GM19035 (cell line): Measurements from ENCODE around the gene GAS2L1.

Experiments used
- ATAC-seq: cut with Tn5 transposase; IDR thresholded peaks from one replicate; pipeline ENCODE4 v1.9.1; 2021; ENCODE audit not compliant: unreplicated experiment

The GAS2L1 gene

DNA sequence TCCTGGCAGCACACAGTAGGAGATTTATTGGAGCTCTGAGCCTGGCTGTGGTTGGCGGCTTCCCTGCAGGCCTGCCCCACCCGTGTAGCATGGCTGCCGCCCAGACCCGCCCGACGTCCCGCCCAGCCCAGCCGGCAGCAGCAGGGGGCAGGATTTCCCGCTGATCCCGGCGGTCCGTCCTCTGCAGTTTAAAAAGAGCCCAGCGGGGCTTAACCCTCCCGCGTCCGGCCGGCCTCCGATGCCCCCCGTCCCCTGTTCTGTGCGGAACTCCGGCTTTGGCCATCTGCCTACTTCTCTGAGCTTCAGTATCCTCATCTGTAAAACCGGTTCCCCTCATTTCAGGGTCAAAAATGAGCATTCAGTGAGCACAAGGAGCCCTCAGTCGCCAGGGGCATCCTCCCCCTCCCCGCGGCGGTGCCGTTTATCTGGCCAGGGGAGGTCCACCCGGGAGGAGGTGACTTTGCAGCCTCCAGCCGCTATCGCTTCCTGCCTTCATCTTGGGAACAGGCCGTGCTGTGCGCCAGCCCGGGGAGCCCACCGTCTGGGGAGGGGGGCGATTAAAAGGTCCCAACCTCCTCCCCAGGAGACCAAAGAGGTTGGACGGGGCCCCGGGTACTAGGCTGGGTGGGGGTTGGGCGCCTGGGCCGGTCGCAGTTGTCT is at the start of gene GAS2L1:
GAS2L1 (plus strand) TSS at position 476 of the 660 bp plus-strand sequence. CDS start 1,456 bp downstream, outside the sequence.
- ATAC-seq = no peak

DNA sequence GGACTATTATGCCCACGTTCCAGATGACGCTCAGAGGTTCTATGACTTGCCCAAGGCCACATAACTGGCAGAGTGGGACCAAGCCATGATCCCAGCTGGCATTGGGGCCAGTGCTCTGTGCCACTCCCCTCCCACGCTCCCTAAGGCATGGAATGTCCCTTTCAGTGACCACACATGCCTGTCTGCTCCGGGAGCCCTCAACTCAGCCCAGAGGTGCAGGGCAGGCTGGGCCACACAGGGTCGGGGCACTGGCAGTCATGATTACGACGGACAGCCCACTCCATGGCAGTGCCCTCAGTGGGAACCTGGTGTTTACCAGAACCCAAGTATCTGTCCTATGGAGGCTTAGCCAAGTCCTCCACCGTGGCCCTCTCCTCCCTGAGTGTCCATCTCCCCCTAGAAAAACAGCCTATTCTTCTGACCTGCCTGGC is 48.7 kb upstream of the GAS2L1 start:
- no peak for ATAC-seq

DNA sequence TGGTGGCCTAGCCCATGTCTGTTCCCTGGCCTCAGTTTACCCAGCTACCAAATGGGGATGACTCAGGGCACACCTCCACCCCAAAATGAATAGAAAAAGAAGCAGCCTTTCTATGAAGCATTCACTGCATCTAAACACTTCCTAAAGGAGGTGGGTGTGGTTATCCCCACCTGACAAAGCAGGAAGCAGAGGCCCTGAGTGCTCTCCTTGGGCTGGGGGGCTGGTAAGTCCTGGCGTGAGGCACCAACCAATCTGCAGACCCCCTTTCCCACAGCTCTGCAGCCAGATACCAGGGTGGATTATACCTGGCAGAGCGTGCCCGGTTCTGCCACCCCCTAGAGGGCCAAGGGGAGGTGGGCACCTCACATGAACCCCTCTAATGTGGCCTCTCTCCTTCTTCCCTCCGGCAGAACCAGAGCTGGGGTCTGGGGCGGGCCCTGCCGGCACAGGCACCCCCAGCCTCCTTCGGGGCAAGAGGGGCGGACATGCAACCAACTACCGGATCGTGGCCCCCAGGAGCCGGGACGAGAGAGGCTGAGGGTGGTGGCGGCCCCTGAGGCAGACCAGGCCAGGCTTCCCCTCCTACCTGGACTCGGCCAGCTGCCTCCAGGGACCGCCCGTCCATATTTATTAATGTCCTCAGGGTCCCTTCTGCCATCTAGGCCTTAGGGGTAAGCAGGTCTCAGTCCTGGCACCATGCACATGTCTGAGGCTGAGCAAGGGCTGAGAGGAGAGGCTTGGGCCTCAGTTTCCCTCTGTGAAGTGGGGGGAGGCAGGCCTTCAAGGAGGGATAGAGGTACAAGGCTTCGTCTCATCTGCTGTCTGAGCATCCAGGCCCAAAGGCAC is 47.8 kb upstream of the GAS2L1 start:
- no peak for ATAC-seq

DNA sequence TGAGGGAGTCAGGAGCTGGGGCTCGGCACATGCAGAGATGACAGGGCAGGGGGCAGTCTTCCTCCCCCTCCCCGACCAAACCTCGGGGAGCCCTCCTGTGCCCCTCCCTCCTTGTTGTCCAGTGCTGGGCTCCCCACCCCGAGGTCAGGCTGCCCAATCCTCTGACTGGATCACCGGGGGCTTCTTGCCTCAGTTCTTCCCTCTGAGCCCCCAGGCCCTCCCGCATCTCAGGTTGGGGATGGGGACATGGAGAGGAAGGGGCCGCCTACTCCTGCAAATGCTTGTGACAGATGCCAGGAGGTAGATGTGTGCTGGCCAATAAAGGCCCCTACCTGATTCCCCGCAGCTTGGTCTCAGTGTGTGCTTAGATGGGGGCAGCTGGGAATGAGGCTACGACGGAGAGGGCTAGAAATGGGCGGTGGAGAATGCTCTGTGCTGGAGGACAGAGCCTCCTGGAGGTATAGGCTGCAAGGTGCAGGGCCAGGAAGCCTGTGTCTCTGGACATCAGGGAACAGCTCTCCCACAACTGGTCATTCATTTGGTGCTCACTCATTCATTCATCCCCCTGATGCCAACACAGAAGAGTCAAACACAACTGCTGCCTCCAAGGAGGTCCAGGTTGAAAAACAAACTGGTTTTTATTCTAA is 47.1 kb upstream of the GAS2L1 start:
- ATAC-seq = no peak

DNA sequence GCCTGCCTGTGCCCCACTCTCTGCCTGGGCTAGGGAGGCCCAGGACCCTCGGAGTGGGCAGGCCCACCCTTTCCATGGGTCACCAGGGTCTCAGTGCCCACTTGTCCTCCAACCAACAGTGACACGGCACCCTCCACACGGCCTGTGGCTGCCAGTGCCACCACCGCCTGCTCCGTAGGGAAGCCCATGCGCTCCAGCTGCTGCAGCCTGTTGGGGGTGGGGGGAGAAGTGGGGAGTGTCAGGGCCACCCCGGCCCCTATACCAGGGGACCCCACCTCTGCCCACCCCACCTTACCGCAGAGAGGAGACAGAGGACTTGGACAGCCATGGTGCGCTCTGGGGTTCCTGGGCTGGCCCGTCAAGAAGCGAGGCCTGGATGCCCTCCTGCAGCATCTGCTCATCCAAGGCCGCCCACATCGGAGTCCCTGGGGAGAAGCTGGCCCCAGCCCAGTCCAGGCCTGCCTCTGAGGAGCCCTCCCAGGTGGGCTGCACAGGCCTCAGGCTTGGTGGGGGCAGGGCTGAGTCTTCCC is 46.4 kb upstream of the GAS2L1 start:
- ATAC-seq = no peak

DNA sequence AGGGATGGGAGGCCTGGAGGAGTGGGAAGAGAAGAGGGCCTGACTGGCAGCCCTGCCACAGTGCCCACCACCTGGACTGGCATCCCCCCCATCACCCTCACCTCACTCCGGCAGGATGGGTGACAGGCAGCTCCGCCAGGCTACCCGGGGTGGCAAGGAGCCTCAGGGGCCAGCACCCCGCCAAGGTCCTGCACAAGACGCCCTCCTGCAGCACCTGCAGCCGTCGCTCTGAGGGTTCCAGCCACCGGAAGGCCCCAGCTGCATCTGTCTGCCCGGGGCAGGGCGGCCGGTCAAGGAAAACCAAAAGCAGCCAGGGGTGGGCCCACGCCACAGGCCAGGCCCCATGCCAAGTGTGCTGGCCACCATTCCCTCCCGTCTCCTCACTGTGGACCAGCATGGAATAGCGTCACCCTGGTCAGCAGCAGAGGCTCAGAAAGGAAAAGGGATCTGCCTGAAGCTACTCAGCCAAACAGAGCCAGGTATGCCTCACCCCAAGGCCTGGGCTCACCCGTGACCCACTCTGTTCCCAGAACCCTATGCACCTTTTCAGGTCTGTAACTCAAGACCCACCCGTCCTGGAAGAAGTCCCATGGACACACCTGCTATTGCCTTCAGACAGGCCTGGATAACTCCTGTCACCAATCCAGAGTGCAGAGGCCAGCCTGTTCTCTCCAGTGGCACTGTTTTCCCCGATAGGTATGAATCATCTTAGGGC is 45.7 kb upstream of the GAS2L1 start:
- ATAC-seq = no peak

DNA sequence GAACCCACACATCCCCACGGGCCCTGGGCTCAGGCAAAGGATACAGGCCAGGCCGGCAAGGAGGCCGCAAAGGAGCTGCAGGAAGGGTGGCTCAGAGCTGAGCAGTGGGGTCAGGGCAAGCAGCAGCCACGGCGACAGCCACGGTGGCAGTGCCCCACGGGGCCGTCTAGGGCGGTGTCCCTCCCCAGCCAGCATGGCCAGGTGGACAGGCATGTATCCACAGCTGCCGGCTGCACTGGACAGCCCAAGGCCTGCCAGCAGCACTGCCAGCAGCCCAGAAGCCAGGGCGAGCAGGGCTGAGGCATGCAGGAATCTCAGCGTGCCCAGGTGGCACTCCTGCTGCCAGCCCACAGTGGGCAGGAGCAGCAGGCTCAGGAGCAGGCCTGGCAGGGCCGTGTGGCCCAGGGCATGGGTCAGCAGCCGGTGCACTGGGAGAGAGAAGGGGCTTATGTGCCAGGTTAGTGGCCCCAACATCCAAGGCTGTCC is 42.6 kb upstream of the GAS2L1 start:
- ATAC-seq = no peak

DNA sequence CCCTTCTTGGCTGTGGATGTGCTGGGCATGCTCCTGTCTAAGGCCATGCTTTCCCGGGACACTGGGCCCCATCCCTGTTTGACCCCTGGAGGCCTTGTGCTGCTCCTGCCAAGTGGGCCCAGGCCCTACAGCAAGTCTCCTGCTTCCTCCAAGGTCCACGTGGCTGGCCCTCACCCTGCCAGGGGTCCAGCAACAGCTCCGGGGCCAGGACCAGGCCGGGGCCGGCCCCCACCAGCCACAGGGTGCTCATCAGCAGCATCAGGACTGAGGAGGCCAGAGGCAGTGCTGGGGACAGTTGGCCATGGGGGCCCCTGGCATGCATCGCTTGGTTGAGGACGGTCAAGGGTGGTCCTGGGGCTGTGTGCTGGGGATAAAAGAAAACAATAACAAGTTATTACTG is 41.1 kb upstream of the GAS2L1 start:
- ATAC-seq = no peak

DNA sequence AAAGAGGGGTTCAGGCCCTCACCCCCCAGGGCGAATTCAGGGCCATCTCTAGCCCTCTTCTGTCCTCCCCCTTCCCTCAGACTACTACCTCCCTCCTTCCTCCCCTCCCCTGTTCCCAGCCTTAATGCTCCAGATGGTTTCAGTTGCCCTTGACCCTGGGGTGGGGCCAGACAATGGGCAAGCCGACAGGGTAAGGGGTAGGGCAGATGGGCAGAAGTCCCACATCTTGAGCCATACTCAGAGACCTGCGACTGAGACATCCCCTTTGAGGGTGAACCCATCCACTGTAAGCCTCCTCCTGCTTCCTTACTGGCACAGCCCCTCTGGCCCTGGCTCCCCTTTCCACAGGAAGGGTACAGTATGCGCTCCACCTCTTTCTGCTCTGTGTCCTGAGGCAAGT is 40.5 kb upstream of the GAS2L1 start:
- ATAC-seq = no peak

DNA sequence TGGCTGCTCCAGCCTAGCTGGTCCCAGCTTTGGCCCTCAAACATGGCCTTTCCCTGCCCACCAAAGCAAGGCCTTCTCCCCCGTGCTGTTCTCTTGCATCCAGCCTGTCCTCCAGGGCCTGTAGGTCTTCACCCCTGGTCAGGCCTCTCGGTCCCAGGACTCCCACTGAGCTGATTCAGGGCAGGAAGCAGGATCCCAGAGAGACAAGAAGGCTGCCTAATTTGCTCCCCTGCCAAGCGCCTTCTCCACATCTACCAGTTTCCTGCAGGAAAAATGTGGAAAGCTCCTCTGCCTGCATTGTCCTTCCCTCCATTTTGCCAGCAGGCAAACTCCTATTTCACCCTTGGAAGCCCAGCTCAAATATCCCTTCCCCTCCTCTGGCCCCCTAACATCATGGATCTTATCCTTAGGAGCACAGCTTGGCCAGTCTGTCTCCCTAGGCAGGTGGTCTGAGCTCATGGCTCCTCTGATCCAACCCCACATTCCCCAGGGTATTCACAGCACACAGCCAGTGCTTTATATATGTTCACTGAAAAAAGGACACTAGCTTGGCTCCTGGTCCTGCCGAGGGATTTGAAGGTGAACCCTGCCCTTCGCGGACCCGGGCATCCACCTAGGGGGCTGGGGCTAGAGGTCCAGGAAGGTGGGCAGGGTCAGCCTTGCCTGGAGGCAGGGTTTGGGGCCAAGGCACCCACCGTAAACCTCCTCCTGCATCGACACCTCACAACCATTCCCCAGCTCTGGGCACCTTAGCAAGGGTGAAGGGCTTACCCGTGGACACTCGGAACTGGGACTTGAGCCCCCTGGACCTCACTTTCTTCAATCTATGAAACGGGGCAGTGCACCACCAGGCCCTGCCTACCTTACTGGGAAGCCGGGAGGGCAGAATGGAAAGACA is 39.6 kb upstream of the GAS2L1 start:
- ATAC-seq = no peak

DNA sequence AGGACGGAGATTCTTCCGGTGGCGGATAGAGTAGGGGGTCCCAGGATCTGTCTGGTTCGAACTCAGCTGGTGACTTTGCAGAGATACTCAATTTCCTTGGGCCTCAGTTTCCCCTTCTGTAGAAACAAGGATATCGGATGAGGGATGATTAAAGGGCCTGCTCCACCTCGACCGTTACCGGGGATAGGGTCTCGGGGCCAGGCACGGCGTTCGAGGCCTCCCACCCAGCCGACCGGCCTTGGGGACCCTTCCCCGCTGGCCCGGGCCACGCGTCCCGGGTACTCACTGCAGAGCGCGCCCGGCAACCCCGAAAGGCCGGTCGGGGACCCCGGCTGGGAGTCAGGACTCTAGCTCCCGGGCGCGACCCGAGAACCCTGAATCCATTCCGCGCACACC is 39.0 kb upstream of the GAS2L1 start:
- ATAC-seq = no peak

DNA sequence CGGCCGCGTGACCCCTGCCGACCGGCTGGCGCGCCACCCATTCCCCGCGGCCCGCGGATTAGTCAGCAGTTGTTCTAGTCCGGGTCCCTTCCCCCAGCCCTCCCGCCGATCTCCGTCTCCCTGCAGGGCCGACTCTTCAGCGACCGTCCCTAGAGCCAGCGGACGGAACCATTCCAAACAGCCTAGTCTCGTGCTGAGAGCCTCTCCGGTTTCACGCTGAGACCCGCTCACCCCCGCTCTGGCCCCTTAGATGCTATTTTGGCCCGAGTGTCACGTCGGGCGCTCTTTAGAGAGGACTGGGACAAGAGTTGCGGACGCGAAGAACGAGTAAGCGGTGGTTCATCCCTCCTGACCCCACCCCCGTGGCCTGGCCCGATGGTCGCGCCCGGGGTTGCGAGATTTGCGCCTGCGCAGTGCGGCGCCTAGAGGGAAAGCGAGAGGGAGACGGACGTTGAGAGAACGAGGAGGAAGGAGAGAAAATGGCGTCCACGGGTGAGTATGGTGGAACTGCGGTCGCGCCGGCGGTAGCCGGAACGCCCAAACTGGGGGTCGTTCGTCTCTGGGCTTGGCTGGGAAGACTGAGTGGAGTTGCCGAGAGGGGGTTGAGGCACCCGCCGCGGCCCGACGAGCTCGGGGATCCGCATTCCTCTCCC is 38.5 kb upstream of the GAS2L1 start, which contains the start of the genes EWSR1 and RHBDD3:
EWSR1 (plus strand) TSS at position 411 of the 653 bp plus-strand sequence; CDS start at position 480, 69 bp downstream.
RHBDD3 (minus strand) TSS at position 124 of the 653 bp plus-strand sequence. CDS start 2,355 bp downstream, outside the sequence.
- ATAC-seq = peak; percentile 80

DNA sequence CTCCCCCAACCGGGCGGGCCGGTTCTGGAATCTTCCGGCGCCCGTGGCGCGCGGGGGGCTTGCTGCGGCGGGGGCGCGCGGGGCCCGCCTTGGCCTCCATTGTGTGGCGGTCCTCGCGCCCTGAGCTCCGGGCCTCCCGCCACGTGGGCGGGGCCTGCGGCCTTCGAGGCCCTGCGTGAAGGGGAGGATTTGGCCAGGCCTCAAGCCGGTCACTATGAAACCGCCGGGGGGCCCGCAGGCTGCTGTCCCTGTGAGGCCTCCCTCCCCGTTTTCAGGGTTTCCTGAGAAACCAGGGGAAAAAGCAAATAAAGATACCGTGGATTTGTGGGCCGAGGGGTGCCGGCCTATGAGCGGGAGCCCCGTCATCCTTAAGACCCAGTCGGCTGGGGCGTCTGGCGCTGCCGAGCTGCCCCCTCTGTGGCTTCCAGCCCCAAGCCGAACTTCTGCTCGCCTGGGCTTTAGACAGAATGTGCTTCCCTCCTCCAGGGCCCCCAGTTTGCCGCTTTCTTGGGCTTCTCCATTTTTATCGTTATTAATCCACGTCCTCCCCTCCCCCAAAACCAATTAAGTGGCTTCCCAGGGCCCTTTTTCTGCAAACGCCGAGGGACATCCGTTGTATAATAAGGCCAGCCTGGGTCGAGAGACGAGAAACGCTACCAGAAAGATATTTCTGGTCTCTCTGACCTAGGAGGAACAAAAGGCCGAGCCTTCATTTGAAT is 37.8 kb upstream of the GAS2L1 start:
- ATAC-seq = peak; percentile 24

DNA sequence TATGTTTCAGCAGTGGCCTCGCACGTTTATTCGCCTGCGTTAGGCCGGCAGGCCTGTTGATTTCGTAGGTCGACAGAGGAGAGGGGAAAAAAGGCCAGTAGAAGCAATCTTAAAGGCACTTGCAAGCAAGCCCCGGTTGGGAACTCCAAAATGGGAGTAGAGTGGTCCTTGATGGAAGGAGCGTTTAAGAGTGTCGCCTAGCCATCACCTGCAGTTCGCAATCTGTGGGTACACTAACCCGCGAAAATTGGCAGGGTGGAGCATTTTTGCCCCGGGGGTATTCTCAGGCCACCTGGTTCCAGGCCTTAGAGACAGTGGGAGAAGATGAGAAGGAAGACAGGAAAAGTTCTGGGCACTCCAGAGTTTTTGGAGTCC is 37.2 kb upstream of the GAS2L1 start:
- no peak for ATAC-seq

DNA sequence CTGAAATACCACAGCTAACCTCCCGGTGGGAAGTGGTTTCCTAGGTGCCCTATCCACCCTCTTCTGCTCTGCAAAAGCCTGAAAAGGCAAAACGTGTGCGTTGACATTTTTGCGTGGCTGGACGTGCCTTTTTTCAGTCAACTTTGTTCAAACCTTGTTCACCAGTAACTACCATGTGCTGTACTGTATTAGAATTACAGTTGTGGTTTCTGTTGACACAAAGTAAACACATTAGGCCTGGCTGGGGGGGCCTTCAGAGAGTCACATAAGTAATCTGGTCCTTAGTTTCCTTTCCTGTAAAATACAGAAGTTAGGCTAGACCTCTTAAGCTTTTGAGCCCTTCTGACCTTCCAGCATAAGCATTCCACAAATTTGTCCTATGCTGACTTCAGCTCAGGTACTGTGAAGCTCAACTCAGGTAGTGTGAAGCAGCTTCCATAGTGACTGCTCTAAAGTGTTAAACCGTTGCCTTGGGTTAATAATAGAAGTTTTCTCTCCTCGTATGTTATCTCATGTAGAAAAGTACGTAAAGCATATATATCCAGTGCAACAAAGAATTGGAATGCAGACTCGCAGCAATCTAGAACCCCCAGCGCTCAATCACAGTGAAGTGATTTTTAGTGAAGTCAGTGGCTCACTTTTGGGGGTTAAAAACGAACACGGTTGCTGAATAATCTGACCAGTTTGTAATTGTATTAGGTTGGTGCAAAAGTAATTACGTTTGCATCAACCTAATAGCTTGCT is 36.5 kb upstream of the GAS2L1 start:
- ATAC-seq = no peak

DNA sequence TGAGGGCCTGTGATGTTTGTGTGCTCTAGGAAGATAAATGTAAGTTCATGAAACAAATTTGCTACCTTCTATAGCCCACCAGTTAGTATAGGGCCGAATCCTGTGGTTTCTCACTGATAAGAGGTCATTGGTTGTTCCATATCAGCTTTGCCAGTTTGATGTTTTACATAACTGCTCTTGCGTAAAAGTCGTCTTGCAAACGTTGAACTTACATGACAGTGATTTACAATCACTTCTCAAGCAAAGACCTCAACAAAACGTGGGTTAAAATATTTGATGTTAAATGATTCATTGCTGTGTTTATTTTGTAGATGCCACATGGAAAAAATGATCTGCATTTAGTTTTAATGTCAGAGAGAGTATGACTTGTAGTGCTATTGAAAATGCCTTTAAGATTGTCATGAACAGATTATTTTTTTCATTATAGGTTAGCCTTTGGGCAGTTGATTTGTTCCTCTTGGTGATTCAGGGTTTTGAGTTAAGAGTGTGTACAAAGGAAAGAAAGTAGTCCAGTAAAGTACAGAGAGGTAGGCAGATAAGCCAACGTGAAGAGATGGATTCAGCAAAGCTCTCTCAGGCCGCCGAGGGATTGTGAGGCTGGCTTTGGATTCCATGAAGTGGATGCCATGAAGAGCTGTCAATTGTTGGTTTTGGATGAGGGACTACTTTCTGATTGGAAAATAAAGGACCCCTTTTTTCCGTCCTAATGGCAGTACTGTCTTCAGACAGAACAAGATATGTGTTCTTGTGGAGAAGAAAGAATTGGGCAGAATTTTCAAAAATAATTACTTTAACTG is 35.8 kb upstream of the GAS2L1 start:
- ATAC-seq = no peak

DNA sequence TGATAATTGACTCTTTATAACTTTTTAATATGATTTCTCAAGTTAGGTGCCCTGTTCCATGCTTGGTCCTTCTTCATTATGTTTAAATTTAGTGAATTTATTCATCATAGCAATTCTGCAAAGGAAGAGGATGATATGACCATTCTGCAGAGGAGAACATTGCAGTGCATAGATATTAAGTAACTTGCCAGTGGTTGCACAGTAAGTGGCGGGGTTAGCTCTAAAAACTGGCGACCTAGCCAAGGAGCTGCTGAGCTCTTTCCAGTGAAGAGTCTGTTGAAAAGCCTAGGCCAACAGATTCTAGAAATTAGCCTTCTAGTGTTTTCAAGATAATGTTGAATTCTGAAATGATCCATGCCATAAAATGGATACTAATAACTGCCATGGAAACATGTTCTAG is 33.8 kb upstream of the GAS2L1 start:
- no peak for ATAC-seq
